NCI-H2196 (cell line): ENCODE data around the gene ZBTB14.
A peak's percentile ranks its signal among the peaks of the same experiment; 100 is the strongest.

Source experiments
- DNase-seq: peaks from one replicate; lab custom pipeline; 2025; ENCODE audit not compliant: unreplicated experiment; lab: John Stamatoyannopoulos, UW

ZBTB14 gene

GRCh38 chr18:5294457-5295230, 882 bp downstream of the ZBTB14 start:
- DNase-seq: peak; percentile 98

DNA sequence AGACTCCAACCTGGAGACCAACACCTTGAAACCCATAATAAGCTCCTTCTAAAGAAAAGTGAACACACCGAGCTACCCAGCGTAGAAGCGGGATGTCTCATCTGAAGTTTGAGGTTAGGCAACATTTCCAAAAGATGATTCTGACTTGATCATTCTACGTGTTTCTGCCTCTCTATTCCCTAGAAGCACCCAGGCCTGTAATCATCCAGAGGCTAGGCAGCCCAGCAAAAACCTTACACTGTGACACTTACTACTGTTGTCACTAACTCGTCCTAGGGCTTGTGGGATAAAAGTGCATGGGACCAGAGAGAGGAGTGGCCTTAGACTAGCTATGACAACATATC, 1.4 kb downstream of the ZBTB14 start:
- no peak for DNase-seq

- no peak for DNase-seq
Measured at GRCh38 chr18:5288517-5288935, 7.0 kb downstream of the ZBTB14 start.

DNA sequence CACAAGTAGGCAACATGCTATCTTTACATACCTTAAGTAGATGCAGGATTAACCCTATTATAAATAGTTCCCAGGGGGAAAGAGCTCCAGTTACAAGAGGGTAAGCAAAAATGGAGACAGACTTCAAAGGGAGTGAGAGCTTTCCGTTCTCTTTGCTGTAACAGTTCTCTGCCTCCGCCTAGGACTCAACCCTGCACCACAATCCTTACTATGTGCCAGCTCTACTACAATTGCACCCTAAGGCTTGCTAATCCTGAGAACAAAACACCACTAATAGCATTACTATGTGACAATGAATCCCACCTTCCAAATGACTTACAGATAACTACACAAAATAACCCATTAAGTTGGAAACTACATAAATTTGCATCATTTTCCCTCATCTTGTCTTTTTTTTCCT, 7.7 kb downstream of the ZBTB14 start:
- no peak for DNase-seq

DNA sequence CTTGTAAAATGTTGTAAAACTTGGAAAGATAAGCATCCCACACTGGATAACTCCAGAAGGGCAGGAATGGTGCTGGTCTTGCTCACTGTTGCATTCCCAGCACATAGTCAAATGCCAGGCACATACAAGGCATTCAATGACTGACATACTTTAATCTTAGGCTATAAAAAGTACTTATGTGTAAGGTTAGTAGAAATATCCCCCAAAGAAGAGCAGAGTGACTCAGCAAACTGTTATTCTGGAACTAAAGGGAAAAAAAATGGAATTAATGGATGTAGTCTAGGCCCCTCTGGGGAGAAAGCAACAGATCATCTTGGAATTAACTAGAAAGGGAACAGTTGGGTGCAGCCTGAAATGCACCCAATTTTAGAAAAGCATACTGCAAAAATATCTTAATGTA, 9.0 kb downstream of the ZBTB14 start:
- no peak for DNase-seq

- DNase-seq: peak; percentile 79
Measured at GRCh38 chr18:5285326-5285725, 10.2 kb downstream of the ZBTB14 start.

DNA sequence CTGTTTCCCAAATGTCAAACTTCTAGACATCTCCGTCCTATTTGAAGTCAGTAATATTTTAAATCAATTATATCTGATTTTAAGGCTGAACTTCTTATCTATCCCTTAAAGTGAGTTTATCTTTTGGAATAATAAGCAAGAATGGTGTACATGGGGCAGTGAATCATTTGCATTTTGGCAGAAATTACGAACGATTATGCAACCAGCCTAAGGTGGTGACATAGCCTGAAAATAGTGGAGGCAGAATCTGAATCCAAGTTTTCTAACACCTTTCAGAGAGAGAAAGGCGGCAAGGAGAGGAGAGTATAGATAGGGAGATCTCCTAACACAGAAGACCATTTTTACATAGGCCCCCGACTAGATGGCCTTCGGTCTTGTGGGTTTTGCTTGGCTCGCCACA, 10.7 kb downstream of the ZBTB14 start:
- DNase-seq: no peak

DNA sequence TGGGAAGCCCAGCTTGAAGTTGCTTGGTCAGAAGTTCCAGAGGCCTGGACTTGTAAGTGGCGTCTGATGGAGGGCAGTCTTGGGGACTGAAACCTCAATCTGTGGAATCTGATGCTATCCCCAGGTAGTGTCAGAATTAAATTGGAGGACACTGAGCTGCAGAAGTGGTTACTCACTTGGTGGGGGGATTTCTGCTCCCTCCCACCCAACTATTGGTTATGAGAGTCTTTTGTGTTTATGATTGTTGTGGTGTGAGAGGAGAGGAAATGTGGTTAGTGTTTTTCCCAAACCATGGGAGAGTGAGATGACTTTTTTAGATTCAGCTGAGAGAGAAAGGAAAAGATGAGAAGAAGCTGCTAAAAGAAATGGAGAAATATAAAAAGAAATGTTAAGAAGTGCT, 12.8 kb downstream of the ZBTB14 start:
- DNase-seq: no peak

DNA sequence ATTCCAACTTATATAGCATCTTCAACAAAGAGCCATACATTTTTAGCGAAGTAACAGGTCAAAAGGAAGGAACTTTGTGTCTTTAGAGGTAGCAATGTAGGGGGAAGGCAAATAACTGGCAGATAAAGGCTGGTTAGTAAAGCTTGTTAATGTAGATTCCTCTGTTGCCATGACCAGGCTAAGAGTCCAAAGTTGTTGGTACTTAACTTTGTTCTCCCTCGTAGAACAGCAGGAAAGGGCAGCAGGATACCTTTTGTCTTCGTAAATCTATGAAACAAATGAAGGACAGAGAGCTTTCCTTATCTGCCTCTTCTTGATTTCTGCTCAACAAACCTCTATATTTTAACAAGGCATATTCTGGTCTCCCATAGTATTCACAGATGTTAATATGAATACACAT, 18.6 kb downstream of the ZBTB14 start:
- DNase-seq: no peak

- DNase-seq: no peak
Measured at GRCh38 chr18:5275872-5276271, 19.7 kb downstream of the ZBTB14 start.

- no peak for DNase-seq
Measured at GRCh38 chr18:5268874-5269273, 26.7 kb downstream of the ZBTB14 start.

DNA sequence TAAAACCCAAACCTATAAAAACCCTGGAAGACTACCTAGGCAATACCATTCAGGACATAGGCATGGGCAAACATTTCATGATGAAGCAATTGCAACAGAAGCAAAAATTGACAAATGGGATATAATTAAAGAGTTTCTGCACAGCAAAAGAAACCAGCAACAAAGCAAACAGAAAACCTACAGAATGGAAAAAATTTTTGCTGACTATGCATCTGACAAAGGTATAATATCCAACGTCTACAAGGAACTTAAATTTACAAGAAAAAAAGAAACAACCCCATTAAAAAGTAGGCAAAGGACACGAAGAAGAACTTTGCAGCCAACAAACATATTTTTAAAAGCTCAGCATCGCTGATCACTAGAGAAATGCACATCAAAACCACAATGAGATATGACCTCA, 28.8 kb downstream of the ZBTB14 start:
- no peak for DNase-seq

GRCh38 chr18:5253910-5254309, 41.6 kb downstream of the ZBTB14 start:
- DNase-seq: no peak

GRCh38 chr18:5251117-5251516, 44.4 kb downstream of the ZBTB14 start:
- DNase-seq: no peak

DNA sequence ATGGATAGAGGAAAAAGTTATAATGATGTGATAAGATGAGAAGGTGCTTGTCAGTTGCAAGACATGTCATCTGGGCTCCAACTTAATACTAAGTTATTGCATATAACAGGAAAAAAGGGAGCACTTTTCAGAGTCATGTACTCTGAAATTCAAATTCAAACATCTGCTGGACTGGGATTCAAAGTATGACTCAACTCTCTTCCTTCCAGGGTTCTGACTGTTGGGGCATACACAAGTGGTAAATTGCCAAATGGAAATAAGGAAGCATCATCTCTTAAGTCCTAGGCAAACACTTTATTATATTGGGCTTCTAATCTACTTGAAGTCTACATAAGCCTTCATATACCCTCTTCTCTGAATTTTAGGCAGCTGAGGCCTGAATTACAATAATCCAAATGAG, 44.9 kb downstream of the ZBTB14 start:
- no peak for DNase-seq

GRCh38 chr18:5244941-5245340, 50.6 kb downstream of the ZBTB14 start:
- DNase-seq: no peak

DNA sequence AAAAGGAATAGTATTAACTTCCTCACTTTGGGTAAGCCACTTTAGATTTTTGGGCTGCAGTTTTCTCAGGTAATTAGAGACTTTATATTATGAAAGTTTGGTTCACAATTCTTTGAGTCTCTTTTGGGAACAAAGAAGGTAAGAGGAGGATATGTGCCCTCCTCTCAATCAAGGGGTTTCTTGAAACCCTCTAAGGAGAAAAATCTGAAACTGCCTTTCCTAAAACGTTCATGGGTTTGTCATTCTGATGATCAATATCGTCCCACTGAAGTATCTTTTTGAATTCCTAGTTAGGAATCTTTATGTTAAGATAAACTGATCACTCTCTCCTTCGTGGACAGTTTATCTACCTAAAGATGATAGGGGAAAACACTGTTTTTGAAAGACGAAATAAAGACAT, 56.1 kb downstream of the ZBTB14 start:
- no peak for DNase-seq
